Left lung (tissue), 10 donors: ENCODE results near the gene DLGAP4. TPM values are rescaled to one million over a fixed set of nuclear protein-coding genes. Genes with fewer than 3 reads are reported as not detected.

Experiments used
- ATAC-seq: fragments of 200-7000 bp; cut with Tn5 transposase; one replicate; pipeline ENCODE4 v1.9.1; 2020; ENCODE audit warnings: moderate library complexity
- DNase-seq, 4 donors: peaks; one replicate each; pipeline ENCODE4 v3.0.0-alpha.2; 2013 to 2020
- H3K27ac ChIP-seq, 2 donors: fragments of 200-600 bp; sonication (generic) in 1 of 2; one replicate each; pipeline versions ENCODE4 v1.5.0 to v1.8.0; 2020 to 2021
- H3K27me3 ChIP-seq, 2 donors: fragments of 200-600 bp; sonication (generic) in 1 of 2; one replicate each; pipeline versions ENCODE4 v1.5.0 to v1.8.0; 2020 to 2021
- H3K36me3 ChIP-seq, 2 donors: fragments of 200-600 bp; sonication (generic) in 1 of 2; one replicate each; pipeline versions ENCODE4 v1.5.0 to v1.8.0; 2020 to 2021
- H3K4me1 ChIP-seq, 2 donors: fragments of 200-600 bp; one replicate each; pipeline ENCODE4 v1.8.0; 2021
- H3K4me3 ChIP-seq, 2 donors: fragments of 200-600 bp; sonication (generic) in 1 of 2; one replicate each; pipeline versions ENCODE4 v1.5.0 to v1.8.0; 2020 to 2021; ENCODE audit warnings: mild to moderate bottlenecking in 1 of 2
- H3K9me3 ChIP-seq, 2 donors: fragments of 200-600 bp; sonication (generic) in 1 of 2; one replicate each; pipeline versions ENCODE4 v1.5.0 to v1.8.0; 2020 to 2021
- intact Hi-C, 2 donors: fragments of 100-400 bp; cut with DNase I; formaldehyde crosslinking; loops; one replicate each; pipeline versions ENCODE4 v1.11.2 to v1.14.2; 2022
- polyA plus RNA-seq, 6 donors: library from polyadenylated mRNA; unstranded; fragments of 120-200 nt; gene quantifications; one replicate each; pipeline ENCODE4 v1.2.1, GENCODE V29; 2013; ENCODE audit not compliant: insufficient read length in 6 of 6
- total RNA-seq, 2 donors: library from RNA; stranded (reverse); fragmentation: NEBNext Ultra II Directional; extraction: Animal tissue kit (Norgen Biotek cat#: 25700); gene quantifications; one replicate each; pipeline ENCODE4 v1.2.1, GENCODE V29; 2021
- TF ChIP-seq, protein P1 (sequence below), 2 donors: fragments of 200-600 bp; sonication (generic) in 1 of 2; IDR thresholded peaks; one replicate each; pipeline versions ENCODE4 v1.5.0 to v1.8.0; 2021; ENCODE audit warnings: antibody characterized with exemption in 2 of 2
- donor health status: DM: no; HTN: yes; CAD: no.
- donor health status: DM: no; HTN: no; CAD: no.

The DLGAP4 gene
- total and polyA plus RNA-seq, 8 donors: 53.5 to 84.3 (median 72.1) TPM

DNA sequence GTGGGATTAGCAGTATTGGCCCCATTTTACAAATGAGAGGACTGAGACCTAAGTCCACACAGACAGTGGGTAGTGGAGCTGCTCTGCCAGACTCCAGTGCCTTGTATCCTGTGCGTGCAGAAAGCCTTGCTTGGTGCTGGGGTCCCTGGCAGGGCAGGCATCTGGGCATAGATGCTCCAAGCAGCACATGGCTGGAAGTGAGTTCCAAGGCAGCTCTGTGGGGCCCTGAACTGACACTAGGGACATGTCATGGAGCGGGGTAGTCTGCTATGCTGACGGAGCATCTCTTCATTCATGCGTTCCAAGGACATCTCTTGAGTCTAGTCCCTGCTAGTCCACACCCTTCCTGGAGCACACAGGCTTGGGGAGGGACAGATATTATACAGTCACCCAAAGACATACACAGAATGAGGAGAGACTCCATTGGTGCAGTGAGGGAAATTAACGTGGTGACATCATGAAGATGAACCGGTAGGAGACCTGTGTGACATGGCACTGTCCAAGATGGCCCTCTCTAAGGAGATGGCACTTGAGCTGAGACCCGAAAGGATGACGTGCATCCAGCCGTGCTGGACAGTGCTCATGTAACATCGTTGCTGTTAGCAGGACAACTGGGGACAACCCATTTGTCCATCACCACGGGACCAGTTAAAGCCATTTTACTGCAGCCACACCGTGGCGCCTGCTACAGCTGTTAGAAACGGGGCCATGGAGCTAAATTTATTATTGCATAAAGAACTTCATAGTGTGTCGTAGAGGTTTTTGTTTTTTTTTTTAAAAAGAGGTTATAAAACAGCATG is 65.1 kb downstream of the DLGAP4 start:
- Histone ChIP-seq H3K36me3 (no peaks in the 10 kb centered on the region), H3K4me3 (no peak overlapping the region), H3K27ac (no peak overlapping the region), H3K9me3 (no peaks in the 10 kb centered on the region), H3K4me1 (no peaks in the 10 kb centered on the region), H3K27me3 (peaks cover 0 to 57% of the 10 kb centered on the region in 2 donors)
- intact Hi-C loops: no loop called here
- DNase-seq: no peak
- no peak for ATAC-seq
- TF ChIP-seq, protein P1, sequence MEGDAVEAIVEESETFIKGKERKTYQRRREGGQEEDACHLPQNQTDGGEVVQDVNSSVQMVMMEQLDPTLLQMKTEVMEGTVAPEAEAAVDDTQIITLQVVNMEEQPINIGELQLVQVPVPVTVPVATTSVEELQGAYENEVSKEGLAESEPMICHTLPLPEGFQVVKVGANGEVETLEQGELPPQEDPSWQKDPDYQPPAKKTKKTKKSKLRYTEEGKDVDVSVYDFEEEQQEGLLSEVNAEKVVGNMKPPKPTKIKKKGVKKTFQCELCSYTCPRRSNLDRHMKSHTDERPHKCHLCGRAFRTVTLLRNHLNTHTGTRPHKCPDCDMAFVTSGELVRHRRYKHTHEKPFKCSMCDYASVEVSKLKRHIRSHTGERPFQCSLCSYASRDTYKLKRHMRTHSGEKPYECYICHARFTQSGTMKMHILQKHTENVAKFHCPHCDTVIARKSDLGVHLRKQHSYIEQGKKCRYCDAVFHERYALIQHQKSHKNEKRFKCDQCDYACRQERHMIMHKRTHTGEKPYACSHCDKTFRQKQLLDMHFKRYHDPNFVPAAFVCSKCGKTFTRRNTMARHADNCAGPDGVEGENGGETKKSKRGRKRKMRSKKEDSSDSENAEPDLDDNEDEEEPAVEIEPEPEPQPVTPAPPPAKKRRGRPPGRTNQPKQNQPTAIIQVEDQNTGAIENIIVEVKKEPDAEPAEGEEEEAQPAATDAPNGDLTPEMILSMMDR (IDR thresholded peaks at IDR 0.05): no peak

DNA sequence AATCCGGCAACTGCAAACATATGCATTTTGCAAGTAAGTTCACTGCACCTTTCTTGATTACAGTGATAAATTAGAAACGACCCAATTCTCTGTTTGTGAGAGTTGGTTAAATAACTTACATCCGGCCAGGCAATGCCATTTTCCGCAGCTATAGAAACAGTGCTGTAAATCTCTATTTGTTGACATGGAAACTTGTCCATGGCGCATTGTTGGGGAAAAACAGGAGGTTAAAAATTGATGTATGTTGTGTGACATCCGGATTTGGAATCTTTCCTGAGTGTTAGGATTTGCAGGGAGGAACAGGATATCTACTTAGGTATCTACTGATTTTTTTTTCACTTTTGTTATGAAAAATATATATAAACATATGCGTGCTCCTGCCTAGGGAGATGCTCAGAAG is 66.5 kb downstream of the DLGAP4 start:
- Histone ChIP-seq H3K36me3 (no peaks in the 10 kb centered on the region), H3K27ac (no peak overlapping the region), H3K4me3 (no peak overlapping the region), H3K4me1 (no peaks in the 10 kb centered on the region), H3K9me3 (no peaks in the 10 kb centered on the region), H3K27me3 (peaks cover 0 to 65% of the 10 kb centered on the region in 2 donors)
- ATAC-seq: no peak
- DNase-seq: no peak
- intact Hi-C loops: no loop called here
- TF ChIP-seq, protein P1 (IDR thresholded peaks at IDR 0.05): no peak

DNA sequence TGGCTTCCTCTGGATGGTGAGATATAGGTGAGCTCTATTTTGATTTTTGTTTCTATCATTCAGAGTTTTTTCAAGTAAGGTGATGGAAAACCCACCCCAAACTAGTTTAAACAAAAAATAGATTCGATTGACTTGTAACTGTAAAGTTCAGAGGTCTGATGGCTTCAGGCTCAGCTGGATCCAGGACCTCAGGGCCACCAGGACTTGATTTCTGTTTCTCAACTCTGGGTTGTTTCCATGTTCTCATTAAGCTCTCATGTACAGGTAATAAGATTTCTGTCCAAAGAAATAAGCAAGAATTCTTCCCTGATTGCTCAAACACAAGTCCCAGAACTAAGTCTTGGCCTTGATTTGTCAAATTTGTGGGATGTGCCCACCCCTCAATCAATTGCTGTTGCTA is 67.0 kb downstream of the DLGAP4 start:
- Histone ChIP-seq H3K4me1 (no peaks in the 10 kb centered on the region), H3K4me3 (no peak overlapping the region), H3K36me3 (no peaks in the 10 kb centered on the region), H3K27me3 (peaks cover 0 to 65% of the 10 kb centered on the region in 2 donors), H3K27ac (no peak overlapping the region), H3K9me3 (no peaks in the 10 kb centered on the region)
- DNase-seq (no peak), ATAC-seq (no peak)
- intact Hi-C loops: no loop called here
- TF ChIP-seq, protein P1 (IDR thresholded peaks at IDR 0.05): no peak

DNA sequence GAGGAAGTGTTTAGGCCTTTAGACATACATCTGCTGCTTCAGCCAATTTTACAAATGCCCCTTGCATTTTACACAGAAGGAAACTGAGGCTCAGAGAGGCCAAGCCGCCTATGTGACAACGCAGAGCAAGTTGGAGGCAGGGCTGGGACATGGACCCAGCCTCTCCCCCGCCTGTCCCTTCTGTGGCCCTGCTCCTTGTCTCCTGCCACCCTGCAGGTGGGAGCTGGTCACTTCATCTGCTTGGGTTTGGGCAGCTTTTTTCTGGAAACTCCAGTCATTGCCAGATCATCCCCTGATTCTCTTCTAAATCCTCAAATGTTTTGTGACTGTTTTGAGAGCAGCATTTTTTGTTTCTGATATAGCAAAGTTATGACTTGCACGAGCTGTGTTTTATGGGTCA is 68.9 kb downstream of the DLGAP4 start:
- H3K4me3 ChIP-seq: no peak overlapping the region
- H3K9me3 ChIP-seq: no peaks in the 10 kb centered on the region
- no peak overlapping the region for H3K27ac ChIP-seq
- no peaks in the 10 kb centered on the region for H3K36me3 ChIP-seq
- DNase-seq: no peak
- intact Hi-C loops: no loop called here
- TF ChIP-seq, protein P1 (IDR thresholded peaks at IDR 0.05): no peak
- H3K27me3 ChIP-seq: peaks cover 0 to 73% of the 10 kb centered on the region in 2 donors
- no peaks in the 10 kb centered on the region for H3K4me1 ChIP-seq
- ATAC-seq: no peak

DNA sequence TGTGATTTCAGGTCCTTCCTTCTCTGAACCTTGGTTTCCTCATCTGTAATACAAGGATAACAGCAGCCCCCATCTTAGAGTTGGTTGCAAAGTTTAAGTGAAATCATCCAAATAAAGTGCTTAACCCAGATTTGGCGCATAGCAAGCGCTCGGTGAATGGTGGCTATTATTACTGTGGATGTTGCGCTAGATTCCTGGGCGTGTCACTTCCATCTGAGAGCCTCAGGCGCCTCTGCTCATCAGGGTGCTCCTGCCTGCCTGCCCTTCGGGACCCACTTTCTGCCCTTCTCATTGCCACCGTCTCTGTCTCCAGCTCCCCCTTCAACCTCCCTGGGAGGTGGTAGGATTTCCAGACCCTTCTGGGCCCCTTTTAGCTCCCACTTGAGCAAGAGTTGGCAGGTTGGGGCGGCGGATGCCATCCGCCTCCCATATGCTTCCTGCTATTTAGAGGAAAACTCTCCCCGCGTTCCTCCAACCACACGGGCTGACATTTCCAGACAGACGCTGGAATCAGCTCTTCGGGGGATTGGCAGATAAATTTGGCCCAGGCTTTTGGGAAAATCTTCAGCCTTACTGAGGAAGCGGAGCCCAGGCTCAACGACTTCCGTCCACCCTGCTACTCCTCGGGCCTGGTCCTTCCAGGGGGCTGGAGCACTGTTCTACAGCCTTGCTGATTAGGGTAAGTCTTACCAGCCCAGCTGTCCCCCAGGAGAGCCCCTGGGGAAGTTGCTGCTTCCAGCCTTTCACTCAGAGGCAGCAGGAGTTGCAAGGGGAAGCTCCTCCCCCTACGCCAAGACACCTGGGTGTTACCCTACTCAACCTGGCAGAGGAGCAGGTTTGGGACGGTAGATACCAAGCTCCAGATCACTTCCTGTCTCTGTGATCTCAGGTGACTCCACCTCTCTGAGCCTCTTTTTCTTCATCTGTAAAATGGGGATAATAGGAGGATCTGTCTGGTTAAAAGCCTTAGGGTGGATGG is 71.5 kb downstream of the DLGAP4 start:
- H3K4me3 ChIP-seq: no peak overlapping the region
- DNase-seq (no peak), ATAC-seq (no peak)
- no peaks in the 10 kb centered on the region for H3K36me3 ChIP-seq
- H3K27ac ChIP-seq: no peak overlapping the region
- H3K9me3 ChIP-seq: no peaks in the 10 kb centered on the region
- intact Hi-C loops: no loop called here
- H3K27me3 ChIP-seq: peaks cover 0 to 53% of the 10 kb centered on the region in 2 donors
- TF ChIP-seq, protein P1 (IDR thresholded peaks at IDR 0.05): no peak
- H3K4me1 ChIP-seq: no peaks in the 10 kb centered on the region
